Stomach (tissue), 4 donors: ENCODE measurements around the gene CPE.

Source experiments
- CTCF ChIP-seq, 7 experiments: fragments of 450-650 bp in 4 of 7; fragments of 200-600 bp in 3 of 7; sonication (generic) in 3 of 7; IDR thresholded peaks; one replicate each; pipeline ENCODE4 v1.5.1; 2016 to 2019; ENCODE audit warnings: antibody characterized with exemption in 7 of 7, control low read depth in 2 of 7, mild to moderate bottlenecking in 1 of 7
- POLR2A ChIP-seq, 4 donors: fragments of 450-650 bp; IDR thresholded peaks; one replicate each; pipeline ENCODE4 v1.6.1; 2016; ENCODE audit warnings: antibody characterized with exemption in 4 of 4, control low read depth in 2 of 4, mild to moderate bottlenecking in 1 of 4, moderate library complexity in 1 of 4

DNA sequence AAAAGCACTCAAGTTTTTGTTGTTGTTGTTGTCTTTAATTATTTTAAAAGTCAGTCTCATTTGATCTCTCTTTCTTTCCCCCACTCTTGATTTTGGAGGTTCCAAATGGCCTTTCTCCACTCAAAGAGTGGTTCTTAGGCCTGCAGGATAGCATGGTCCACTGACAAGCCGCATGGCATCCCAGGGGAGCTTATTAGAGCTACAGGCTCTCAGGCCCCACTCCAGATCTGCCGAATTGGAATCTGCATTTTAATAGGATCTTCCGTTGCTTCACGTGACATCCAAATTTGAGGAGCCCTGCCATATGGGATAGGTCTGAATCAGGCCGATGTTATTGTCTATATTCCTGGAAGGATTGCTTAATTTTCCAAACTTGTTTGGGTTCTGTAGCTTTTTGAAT, 72.1 kb downstream of the CPE start:
- no peak for TF ChIP-seq CTCF (IDR thresholded peaks at IDR 0.05)
- TF ChIP-seq POLR2A (IDR thresholded peaks at IDR 0.05), result no peak
